Activated naive CD4-positive, alpha-beta T cell treated with anti-CD3 and anti-CD28 coated beads, Interleukin-2, amount 10 ng/mL, durations not matched to agents 7 days and 5 days (primary cell): ENCODE measurements around the gene NRDE2.

Experiments used
- CTCF ChIA-PET: fragments of 350-600 bp; sonication (Branson Sonifier 250); formaldehyde crosslinking; loops from one replicate; lab custom pipeline; 2021; ENCODE audit warnings: antibody characterized with exemption; lab: Charles Lee
- DNase-seq: peaks from one replicate; pipeline ENCODE4 v3.0.0-alpha.2; 2020
- H3K27ac Mint-ChIP-seq: one replicate; pipeline ENCODE4 v1.8.0; 2021; ENCODE audit warnings: mild to moderate bottlenecking, moderate library complexity, mixed read lengths
- H3K27me3 Mint-ChIP-seq: one replicate; pipeline ENCODE4 v1.8.0; 2021; ENCODE audit warnings: mild to moderate bottlenecking, mixed read lengths
- H3K36me3 Mint-ChIP-seq: one replicate; pipeline ENCODE4 v1.8.0; 2021; ENCODE audit warnings: mixed read lengths
- H3K4me1 Mint-ChIP-seq: one replicate; pipeline ENCODE4 v1.8.0; 2021; ENCODE audit warnings: mixed read lengths
- H3K4me3 Mint-ChIP-seq: one replicate; pipeline ENCODE4 v1.8.0; 2021; ENCODE audit warnings: mild to moderate bottlenecking, moderate library complexity, mixed read lengths
- H3K9me3 Mint-ChIP-seq: one replicate; pipeline ENCODE4 v1.8.0; 2021; ENCODE audit warnings: mixed read lengths

The NRDE2 gene

GRCh38 chr14:90297876-90298629 is 33.7 kb downstream of the NRDE2 start:
- peaks cover 8% of the 10 kb centered on the region for H3K4me1 Mint-ChIP-seq
- peaks cover 2% of the 10 kb centered on the region for H3K9me3 Mint-ChIP-seq
- DNase-seq = no peak
- H3K36me3 Mint-ChIP-seq = peaks cover 25% of the 10 kb centered on the region
- no peak overlapping the region for H3K4me3 Mint-ChIP-seq
- CTCF ChIA-PET = interaction anchor here (1.2 to 1.9 kb wide), 2 partner anchors 9 to 399 kb away, joined by 3 to 9 read pairs; no protein-coding TSS in a partner anchor
- no peak overlapping the region for H3K27ac Mint-ChIP-seq
- H3K27me3 Mint-ChIP-seq = no peaks in the 10 kb centered on the region

- CTCF ChIA-PET = no interaction called here
- Mint-ChIP-seq H3K27me3 (no peaks in the 10 kb centered on the region), H3K36me3 (peaks cover 24% of the 10 kb centered on the region), H3K9me3 (peaks cover 2% of the 10 kb centered on the region), H3K27ac (no peak overlapping the region), H3K4me1 (peaks cover 8% of the 10 kb centered on the region), H3K4me3 (no peak overlapping the region)
- DNase-seq = no peak
Observed at GRCh38 chr14:90296641-90297040, 35.1 kb downstream of the NRDE2 start.

GRCh38 chr14:90295870-90296516 is 35.7 kb downstream of the NRDE2 start:
- Mint-ChIP-seq H3K27ac (no peak overlapping the region), H3K36me3 (peaks cover 25% of the 10 kb centered on the region), H3K9me3 (peaks cover 2% of the 10 kb centered on the region), H3K4me1 (peaks cover 6% of the 10 kb centered on the region), H3K4me3 (no peak overlapping the region), H3K27me3 (no peaks in the 10 kb centered on the region)
- no peak for DNase-seq
- CTCF ChIA-PET = no interaction called here

- Mint-ChIP-seq H3K27me3 (no peaks in the 10 kb centered on the region), H3K36me3 (peaks cover 25% of the 10 kb centered on the region), H3K27ac (no peak overlapping the region), H3K4me1 (no peaks in the 10 kb centered on the region), H3K9me3 (no peaks in the 10 kb centered on the region), H3K4me3 (no peak overlapping the region)
- CTCF ChIA-PET = no interaction called here
- no peak for DNase-seq
Observed at GRCh38 chr14:90294872-90295271, 36.9 kb downstream of the NRDE2 start.

- H3K4me1 Mint-ChIP-seq = no peaks in the 10 kb centered on the region
- no peaks in the 10 kb centered on the region for H3K9me3 Mint-ChIP-seq
- H3K27me3 Mint-ChIP-seq = no peaks in the 10 kb centered on the region
- H3K27ac Mint-ChIP-seq = no peak overlapping the region
- H3K36me3 Mint-ChIP-seq = peaks cover 26% of the 10 kb centered on the region
- CTCF ChIA-PET = no interaction called here
- no peak for DNase-seq
- H3K4me3 Mint-ChIP-seq = no peak overlapping the region
Observed at GRCh38 chr14:90293766-90294730, 37.7 kb downstream of the NRDE2 start.

- no peak overlapping the region for H3K27ac Mint-ChIP-seq
- peaks cover 26% of the 10 kb centered on the region for H3K36me3 Mint-ChIP-seq
Observed at GRCh38 chr14:90291699-90292098, 40.0 kb downstream of the NRDE2 start.

GRCh38 chr14:90290337-90291011 is 41.3 kb downstream of the NRDE2 start:
- Mint-ChIP-seq H3K4me1 (no peaks in the 10 kb centered on the region), H3K4me3 (no peak overlapping the region), H3K36me3 (peaks cover 29% of the 10 kb centered on the region), H3K27ac (no peak overlapping the region), H3K9me3 (no peaks in the 10 kb centered on the region), H3K27me3 (no peaks in the 10 kb centered on the region)
- no peak for DNase-seq
- CTCF ChIA-PET = interaction anchor here (1.0 to 3.2 kb wide), 3 partner anchors 9 to 407 kb away, joined by 5 to 18 read pairs (median 5); no protein-coding TSS in a partner anchor

More at GRCh38 chr14:90291699-90292098, 40.0 kb downstream of the NRDE2 start:
- H3K4me1 Mint-ChIP-seq = no peaks in the 10 kb centered on the region
- CTCF ChIA-PET = no interaction called here
- no peaks in the 10 kb centered on the region for H3K27me3 Mint-ChIP-seq
- DNase-seq = no peak
- no peaks in the 10 kb centered on the region for H3K9me3 Mint-ChIP-seq
- no peak overlapping the region for H3K4me3 Mint-ChIP-seq

GRCh38 chr14:90288651-90289355 is 42.9 kb downstream of the NRDE2 start:
- no peak for DNase-seq
- CTCF ChIA-PET = interaction anchor here (0.8 to 3.2 kb wide), 7 partner anchors 8 to 409 kb away, joined by 3 to 18 read pairs (median 4); no protein-coding TSS in a partner anchor
- no peak overlapping the region for H3K4me3 Mint-ChIP-seq
- H3K27ac Mint-ChIP-seq = no peak overlapping the region
- H3K36me3 Mint-ChIP-seq = peaks cover 28% of the 10 kb centered on the region
- H3K4me1 Mint-ChIP-seq = no peaks in the 10 kb centered on the region
- H3K9me3 Mint-ChIP-seq = no peaks in the 10 kb centered on the region
- no peaks in the 10 kb centered on the region for H3K27me3 Mint-ChIP-seq

- Mint-ChIP-seq H3K36me3 (peaks cover 26% of the 10 kb centered on the region), H3K4me1 (no peaks in the 10 kb centered on the region), H3K4me3 (no peak overlapping the region), H3K27ac (no peak overlapping the region), H3K9me3 (no peaks in the 10 kb centered on the region), H3K27me3 (no peaks in the 10 kb centered on the region)
- no peak for DNase-seq
- CTCF ChIA-PET = interaction anchor here (0.6 to 1.7 kb wide), 2 partner anchors 112 to 230 kb away, joined by 4 read pairs; no protein-coding TSS in a partner anchor
Observed at GRCh38 chr14:90287791-90288190, 44.0 kb downstream of the NRDE2 start.

GRCh38 chr14:90281756-90282155 is 50.0 kb downstream of the NRDE2 start:
- DNase-seq = no peak
- Mint-ChIP-seq H3K9me3 (no peaks in the 10 kb centered on the region), H3K27ac (no peak overlapping the region), H3K27me3 (no peaks in the 10 kb centered on the region), H3K4me1 (no peaks in the 10 kb centered on the region), H3K36me3 (peaks cover 14% of the 10 kb centered on the region), H3K4me3 (no peak overlapping the region)
- CTCF ChIA-PET = interaction anchor here (1.2 to 1.5 kb wide), 3 partner anchors 8 to 25 kb away, joined by 3 to 5 read pairs (median 3); partner anchors contain the start of gene PSMC1

- H3K27ac Mint-ChIP-seq = no peak overlapping the region
- no peaks in the 10 kb centered on the region for H3K27me3 Mint-ChIP-seq
- H3K36me3 Mint-ChIP-seq = peaks cover 15% of the 10 kb centered on the region
- CTCF ChIA-PET = interaction anchor here (1.2 to 1.5 kb wide), 3 partner anchors 8 to 25 kb away, joined by 3 to 5 read pairs (median 3); partner anchors contain the start of gene PSMC1
- no peaks in the 10 kb centered on the region for H3K9me3 Mint-ChIP-seq
- no peaks in the 10 kb centered on the region for H3K4me1 Mint-ChIP-seq
- no peak overlapping the region for H3K4me3 Mint-ChIP-seq
- DNase-seq = no peak
Observed at GRCh38 chr14:90281261-90281660, 50.5 kb downstream of the NRDE2 start.

- Mint-ChIP-seq H3K9me3 (no peaks in the 10 kb centered on the region), H3K4me3 (no peak overlapping the region), H3K4me1 (peaks cover 5% of the 10 kb centered on the region), H3K27me3 (no peaks in the 10 kb centered on the region), H3K27ac (peak overlapping the region; percentile 68), H3K36me3 (peaks cover 8% of the 10 kb centered on the region)
- DNase-seq = no peak
- CTCF ChIA-PET = no interaction called here
Observed at GRCh38 chr14:90280096-90280495, 51.6 kb downstream of the NRDE2 start.
